ENCODE measurements around the gene ADAMTS15.

GRCh38 chr11:130431801-130432200 is 16.6 kb upstream of the ADAMTS15 start:
- TF ChIP-seq GATA3 (IDR thresholded peaks at IDR 0.05; ENCODE audit: low read depth, low read length) = no peak
- TF ChIP-seq GATA2 (IDR thresholded peaks at IDR 0.05; ENCODE audit: low read depth, low read length) = no peak
